Body of pancreas (tissue), 4 donors: ENCODE data around the gene SAYSD1. TPM values are rescaled to one million over a fixed set of nuclear protein-coding genes. Genes with fewer than 3 reads are reported as not detected.
A peak's percentile ranks its signal among the peaks of the same experiment; 100 is the strongest.

Experiments used
- ATAC-seq: fragments of 150-250 bp; one replicate; pipeline ENCODE4 v1.9.1; 2016
- DNase-seq, 4 donors: peaks; one replicate each; pipeline ENCODE4 v3.0.0-alpha.2; 2019
- H3K27ac ChIP-seq, 4 donors: fragments of 200-600 bp; sonication (generic); 1 replicate in 3 of 4; 2 replicates in 1 of 4; pipeline versions ENCODE4 v1.5.1 to v1.6.1; 2016 to 2019; ENCODE audit warnings: mild to moderate bottlenecking in 1 of 4, mixed read lengths in 1 of 4, moderate library complexity in 1 of 4
- H3K27me3 ChIP-seq, 2 donors: fragments of 200-600 bp; sonication (generic); one replicate each; pipeline ENCODE4 v1.6.0; 2016; ENCODE audit warnings: mild to moderate bottlenecking in 1 of 2
- H3K36me3 ChIP-seq, 2 donors: fragments of 200-600 bp; sonication (generic); replicated peaks in 1 of 2; 2 replicates each; pipeline ENCODE4 v1.5.1; 2016; ENCODE audit warnings: low read depth in 2 of 2; ENCODE audit not compliant: insufficient read depth in 1 of 2
- H3K4me1 ChIP-seq: fragments of 200-600 bp; sonication (generic); one replicate; pipeline ENCODE4 v1.6.0; 2016
- H3K4me3 ChIP-seq, 2 donors: fragments of 200-600 bp; sonication (generic); 1 replicate in 1 of 2; 2 replicates in 1 of 2; pipeline ENCODE4 v1.5.1; 2016 to 2019
- H3K9me3 ChIP-seq, 3 donors: fragments of 200-600 bp; sonication (generic); 1 replicate in 2 of 3; 2 replicates in 1 of 3; pipeline ENCODE4 v1.5.1; 2016
- CTCF ChIP-seq, 7 experiments: fragments of 450-650 bp in 4 of 7; fragments of 200-600 bp in 3 of 7; sonication (generic) in 3 of 7; IDR thresholded peaks; one replicate each; pipeline ENCODE4 v1.5.1; 2016 to 2019; ENCODE audit warnings: antibody characterized with exemption in 7 of 7
- POLR2A ChIP-seq, 3 donors: fragments of 450-650 bp; IDR thresholded peaks; one replicate each; pipeline ENCODE4 v1.6.1; 2016; ENCODE audit warnings: antibody characterized with exemption in 3 of 3, mild to moderate bottlenecking in 2 of 3
- WGBS, 2 donors: methylation state at CpG; one replicate each; pipeline ENCODE4 v1.1.5; 2017; 5-methylcytosine and 5-hydroxymethylcytosine counted together
- intact Hi-C: fragments of 100-400 bp; cut with DNase I; formaldehyde crosslinking; loops from one replicate; pipeline ENCODE4 v1.15.1; 2023
- total RNA-seq, 2 donors: library from RNA; depleted of rRNA; stranded (reverse); fragments of >200 nt; gene quantifications; one replicate each; pipeline ENCODE4 v1.1.0, GENCODE V29; 2016

The SAYSD1 gene
- total RNA-seq, 2 donors from 2014 or later = 9.2 to 11.4 TPM

GRCh38 chr6:39090036-39090435 lies 24.9 kb downstream of the SAYSD1 start:
- intact Hi-C loops = no loop called here
- ATAC-seq (no peak), DNase-seq (no peak)
- WGBS, 2 donors = 72 to 82% methylated on average over 4 of the region's 4 CpGs
- H3K27ac ChIP-seq = no peak overlapping the region
- H3K27me3 ChIP-seq = no peaks in the 10 kb centered on the region
- no peaks in the 10 kb centered on the region for H3K36me3 ChIP-seq
- H3K4me1 ChIP-seq = peaks cover 4% of the 10 kb centered on the region
- H3K9me3 ChIP-seq = no peaks in the 10 kb centered on the region
- TF ChIP-seq CTCF (IDR thresholded peaks at IDR 0.05) = no peak
- TF ChIP-seq POLR2A (IDR thresholded peaks at IDR 0.05) = no peak
- H3K4me3 ChIP-seq = no peak overlapping the region

- ATAC-seq (peak; percentile 55), DNase-seq (peak; percentile 24 to 57 (median 42))
- H3K9me3 ChIP-seq = no peaks in the 10 kb centered on the region
- 36 to 37% methylated on average over 4 of the region's 4 CpGs for WGBS, 2 donors
- H3K36me3 ChIP-seq = no peaks in the 10 kb centered on the region
- no peak overlapping the region for H3K4me3 ChIP-seq
- intact Hi-C loops = no loop called here
- H3K27me3 ChIP-seq = no peaks in the 10 kb centered on the region
- H3K27ac ChIP-seq = no peak overlapping the region
- H3K4me1 ChIP-seq = peaks cover 4% of the 10 kb centered on the region
- TF ChIP-seq CTCF (IDR thresholded peaks at IDR 0.05) (peak in 5 of 7 experiments; percentile 12 to 45 (median 35)), POLR2A (IDR thresholded peaks at IDR 0.05) (no peak)
Observed at GRCh38 chr6:39088331-39088730, 26.7 kb downstream of the SAYSD1 start.

GRCh38 chr6:39087197-39087596 lies 27.8 kb downstream of the SAYSD1 start:
- WGBS, 2 donors = 74 to 79% methylated on average over 5 to 7 of the region's 7 CpGs
- H3K9me3 ChIP-seq = no peaks in the 10 kb centered on the region
- intact Hi-C loops = no loop called here
- no peaks in the 10 kb centered on the region for H3K27me3 ChIP-seq
- TF ChIP-seq CTCF (IDR thresholded peaks at IDR 0.05) (no peak), POLR2A (IDR thresholded peaks at IDR 0.05) (no peak)
- no peak overlapping the region for H3K27ac ChIP-seq
- H3K4me1 ChIP-seq = peaks cover 4% of the 10 kb centered on the region
- no peaks in the 10 kb centered on the region for H3K36me3 ChIP-seq
- ATAC-seq (no peak), DNase-seq (no peak)
- no peak overlapping the region for H3K4me3 ChIP-seq

- DNase-seq (no peak), ATAC-seq (no peak)
- Histone ChIP-seq H3K27me3 (no peaks in the 10 kb centered on the region), H3K27ac (no peak overlapping the region), H3K4me1 (peaks cover 4% of the 10 kb centered on the region), H3K4me3 (no peak overlapping the region), H3K36me3 (no peaks in the 10 kb centered on the region), H3K9me3 (no peaks in the 10 kb centered on the region)
- 79 to 86% methylated on average over 6 of the region's 6 CpGs for WGBS, 2 donors
- intact Hi-C loops = no loop called here
- TF ChIP-seq POLR2A (IDR thresholded peaks at IDR 0.05) (no peak), CTCF (IDR thresholded peaks at IDR 0.05) (no peak)
Observed at GRCh38 chr6:39086711-39087110, 28.3 kb downstream of the SAYSD1 start.

GRCh38 chr6:39086294-39086693 lies 28.7 kb downstream of the SAYSD1 start:
- DNase-seq (no peak), ATAC-seq (no peak)
- Histone ChIP-seq H3K36me3 (no peaks in the 10 kb centered on the region), H3K27me3 (no peaks in the 10 kb centered on the region), H3K4me3 (no peak overlapping the region), H3K27ac (no peak overlapping the region), H3K4me1 (peaks cover 4% of the 10 kb centered on the region), H3K9me3 (no peaks in the 10 kb centered on the region)
- 58 to 83% methylated on average over 7 of the region's 7 CpGs for WGBS, 2 donors
- TF ChIP-seq POLR2A (IDR thresholded peaks at IDR 0.05) (no peak), CTCF (IDR thresholded peaks at IDR 0.05) (no peak)
- intact Hi-C loops = no loop called here
